Uterus (tissue), 4 donors: ENCODE results near the gene RAD51B. TPM values are rescaled to one million over a fixed set of nuclear protein-coding genes. Genes with fewer than 3 reads are reported as not detected.

Experiments used
- DNase-seq, 2 donors: peaks; one replicate each; pipeline ENCODE4 v3.0.0-alpha.2; 2019 to 2020
- H3K27ac ChIP-seq, 2 donors: fragments of 200-600 bp; sonication (generic); 1 replicate in 1 of 2; 2 replicates in 1 of 2; pipeline ENCODE4 v1.5.1; 2016 to 2018
- H3K27me3 ChIP-seq, 2 donors: fragments of 200-600 bp; sonication (generic); one replicate each; pipeline ENCODE4 v1.5.1; 2018 to 2019; ENCODE audit warnings: control low read depth in 1 of 2
- H3K36me3 ChIP-seq, 2 donors: fragments of 200-600 bp; sonication (generic); one replicate each; pipeline ENCODE4 v1.5.1; 2019; ENCODE audit warnings: control low read depth in 1 of 2
- H3K4me1 ChIP-seq, 2 donors: fragments of 200-600 bp; sonication (generic); one replicate each; pipeline ENCODE4 v1.5.1; 2018 to 2019; ENCODE audit warnings: control low read depth in 1 of 2
- H3K4me3 ChIP-seq, 2 donors: fragments of 200-600 bp; sonication (generic); 1 replicate in 1 of 2; 2 replicates in 1 of 2; pipeline ENCODE4 v1.5.1; 2018 to 2019; ENCODE audit warnings: mild to moderate bottlenecking in 1 of 2
- H3K9me3 ChIP-seq, 2 donors: fragments of 200-600 bp; sonication (generic); one replicate each; pipeline ENCODE4 v1.5.1; 2019; ENCODE audit warnings: control low read depth in 1 of 2
- POLR2A ChIP-seq, 2 donors: fragments of 450-650 bp; IDR thresholded peaks; one replicate each; pipeline ENCODE4 v1.6.1; 2016; ENCODE audit warnings: antibody characterized with exemption in 2 of 2, mild to moderate bottlenecking in 1 of 2, moderate library complexity in 1 of 2
- intact Hi-C: fragments of 100-400 bp; cut with DNase I; formaldehyde crosslinking; loops from one replicate; pipeline ENCODE4 v1.15.1; 2023; ENCODE audit warnings: low total_unique reads
- total RNA-seq, 4 donors: library from RNA; depleted of rRNA in 3 of 4; stranded (reverse); fragments of >200 nt in 3 of 4; gene quantifications; one replicate each; pipeline versions ENCODE4 v1.1.0 to v1.2.4, GENCODE V29; 2014 to 2023
- TF ChIP-seq, protein P1 (sequence below), 4 experiments: fragments of 200-600 bp in 2 of 4; fragments of 450-650 bp in 2 of 4; sonication (generic) in 2 of 4; IDR thresholded peaks; one replicate each; pipeline ENCODE4 v1.5.1; 2016 to 2019; ENCODE audit warnings: antibody characterized with exemption in 4 of 4, mild to moderate bottlenecking in 2 of 4, moderate library complexity in 1 of 4
- donor health status: DM: yes; HTN: yes; CAD: no.

RAD51B gene
- total RNA-seq, 4 donors from 2014 or later: 29.5 to 100.0 (median 70.3) TPM

- TF ChIP-seq, protein P1, sequence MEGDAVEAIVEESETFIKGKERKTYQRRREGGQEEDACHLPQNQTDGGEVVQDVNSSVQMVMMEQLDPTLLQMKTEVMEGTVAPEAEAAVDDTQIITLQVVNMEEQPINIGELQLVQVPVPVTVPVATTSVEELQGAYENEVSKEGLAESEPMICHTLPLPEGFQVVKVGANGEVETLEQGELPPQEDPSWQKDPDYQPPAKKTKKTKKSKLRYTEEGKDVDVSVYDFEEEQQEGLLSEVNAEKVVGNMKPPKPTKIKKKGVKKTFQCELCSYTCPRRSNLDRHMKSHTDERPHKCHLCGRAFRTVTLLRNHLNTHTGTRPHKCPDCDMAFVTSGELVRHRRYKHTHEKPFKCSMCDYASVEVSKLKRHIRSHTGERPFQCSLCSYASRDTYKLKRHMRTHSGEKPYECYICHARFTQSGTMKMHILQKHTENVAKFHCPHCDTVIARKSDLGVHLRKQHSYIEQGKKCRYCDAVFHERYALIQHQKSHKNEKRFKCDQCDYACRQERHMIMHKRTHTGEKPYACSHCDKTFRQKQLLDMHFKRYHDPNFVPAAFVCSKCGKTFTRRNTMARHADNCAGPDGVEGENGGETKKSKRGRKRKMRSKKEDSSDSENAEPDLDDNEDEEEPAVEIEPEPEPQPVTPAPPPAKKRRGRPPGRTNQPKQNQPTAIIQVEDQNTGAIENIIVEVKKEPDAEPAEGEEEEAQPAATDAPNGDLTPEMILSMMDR (IDR thresholded peaks at IDR 0.05): no peak
- intact Hi-C loops: no loop called here
- H3K4me1 ChIP-seq: peaks cover 6% of the 10 kb centered on the region in 2 donors
- H3K4me3 ChIP-seq: no peak overlapping the region
- no peaks in the 10 kb centered on the region for H3K36me3 ChIP-seq
- no peak for DNase-seq
- H3K27me3 ChIP-seq: no peaks in the 10 kb centered on the region
- H3K27ac ChIP-seq: peak overlapping the region; percentile 80 to 86
- no peaks in the 10 kb centered on the region for H3K9me3 ChIP-seq
These were observed 349.0 kb downstream of the RAD51B start for GRCh38 chr14:68168460-68169109.

DNA sequence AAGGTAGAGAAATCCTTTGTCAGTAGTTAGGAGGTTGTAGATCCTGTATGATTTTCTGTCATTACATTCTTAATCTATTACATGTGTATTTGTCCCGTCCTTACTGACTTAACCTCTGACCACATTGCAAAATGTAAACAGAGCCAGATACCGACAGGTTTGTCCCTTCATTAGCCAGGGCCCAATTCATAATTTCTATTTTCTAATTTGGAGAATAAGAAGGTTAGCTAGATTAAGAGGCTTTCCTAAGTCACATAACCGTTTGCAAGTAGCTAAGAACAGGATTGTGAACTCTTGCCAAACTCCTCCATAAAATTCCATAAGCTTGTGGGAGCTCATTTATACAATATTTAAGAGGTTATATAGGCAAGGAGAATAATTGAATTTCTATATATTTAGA is 352.6 kb downstream of the RAD51B start:
- Histone ChIP-seq H3K4me3 (no peak overlapping the region), H3K27ac (peak overlapping the region; percentile 80 to 86), H3K36me3 (no peaks in the 10 kb centered on the region), H3K9me3 (no peaks in the 10 kb centered on the region), H3K27me3 (no peaks in the 10 kb centered on the region), H3K4me1 (peaks cover 6% of the 10 kb centered on the region in 2 donors)
- TF ChIP-seq, protein P1 (IDR thresholded peaks at IDR 0.05): no peak
- no peak for TF ChIP-seq POLR2A (IDR thresholded peaks at IDR 0.05)
- intact Hi-C loops: no loop called here
- DNase-seq: no peak

- Histone ChIP-seq H3K4me3 (no peak overlapping the region), H3K27ac (peak overlapping the region; percentile 80 to 86), H3K27me3 (no peaks in the 10 kb centered on the region), H3K4me1 (peaks cover 6% of the 10 kb centered on the region in 2 donors), H3K36me3 (no peaks in the 10 kb centered on the region), H3K9me3 (no peaks in the 10 kb centered on the region)
- no peak for DNase-seq
- TF ChIP-seq POLR2A (IDR thresholded peaks at IDR 0.05): no peak
- TF ChIP-seq, protein P1 (IDR thresholded peaks at IDR 0.05): no peak
- intact Hi-C loops: no loop called here
These were observed 353.0 kb downstream of the RAD51B start for GRCh38 chr14:68172627-68173026.

- Histone ChIP-seq H3K27ac (peak overlapping the region; percentile 80 to 86), H3K27me3 (no peaks in the 10 kb centered on the region), H3K4me1 (peaks cover 6% of the 10 kb centered on the region in 2 donors), H3K9me3 (no peaks in the 10 kb centered on the region), H3K4me3 (no peak overlapping the region), H3K36me3 (no peaks in the 10 kb centered on the region)
- intact Hi-C loops: no loop called here
- TF ChIP-seq, protein P1 (IDR thresholded peaks at IDR 0.05): no peak
- no peak for TF ChIP-seq POLR2A (IDR thresholded peaks at IDR 0.05)
- DNase-seq: no peak
These were observed 353.8 kb downstream of the RAD51B start for GRCh38 chr14:68173227-68173972.

- Histone ChIP-seq H3K9me3 (no peaks in the 10 kb centered on the region), H3K4me3 (no peak overlapping the region), H3K4me1 (peaks cover under 1 to 6% of the 10 kb centered on the region in 2 donors), H3K27me3 (no peaks in the 10 kb centered on the region), H3K36me3 (no peaks in the 10 kb centered on the region), H3K27ac (peak overlapping the region; percentile 80 to 86)
- intact Hi-C loops: no loop called here
- DNase-seq: no peak
- no peak for TF ChIP-seq POLR2A (IDR thresholded peaks at IDR 0.05)
- TF ChIP-seq, protein P1 (IDR thresholded peaks at IDR 0.05): no peak
These were observed 354.9 kb downstream of the RAD51B start for GRCh38 chr14:68174446-68174845.
